Activated CD4-positive, alpha-beta T cell treated with anti-CD3 and anti-CD28 coated beads, Interleukin-2, amount 50 U/mL, for 48 hours (primary cell): ENCODE measurements around the gene THOC5.
A peak's percentile ranks its signal among the peaks of the same experiment; 100 is the strongest.
"Not testable (repeated sequence)": the region's sequence is repeated elsewhere in the genome, so short reads cannot be mapped to it uniquely, and the experiment has no call there.

Source experiments
- DNase-seq, 2 experiments: peaks; one replicate each; pipeline ENCODE4 v3.0.0-alpha.2; 2020

The THOC5 gene

GRCh38 chr22:29553351-29554224 lies at the start of gene THOC5:
Gene THOC5 (minus strand): TSS chr22:29553757. CDS start chr22:29549147, 4,610 bp downstream.
- peak; percentile 87 to 92 for DNase-seq

DNA sequence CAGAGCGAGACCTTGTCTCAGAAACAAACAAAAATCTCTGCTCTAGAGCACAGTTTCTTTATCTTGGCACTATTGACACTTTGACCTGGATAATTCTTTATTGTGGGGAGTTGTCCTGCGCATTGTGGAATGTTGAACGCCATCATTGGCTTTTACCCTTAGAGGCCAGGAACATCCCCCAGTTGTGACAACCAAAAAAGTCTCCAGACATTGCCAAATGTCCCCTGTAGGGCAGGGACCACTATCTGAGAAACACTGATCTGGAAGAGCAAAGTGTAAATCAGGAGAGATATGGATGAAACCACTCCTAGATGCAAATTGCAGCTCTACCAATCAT lies 45.1 kb upstream of the THOC5 start:
- DNase-seq: no peak

DNA sequence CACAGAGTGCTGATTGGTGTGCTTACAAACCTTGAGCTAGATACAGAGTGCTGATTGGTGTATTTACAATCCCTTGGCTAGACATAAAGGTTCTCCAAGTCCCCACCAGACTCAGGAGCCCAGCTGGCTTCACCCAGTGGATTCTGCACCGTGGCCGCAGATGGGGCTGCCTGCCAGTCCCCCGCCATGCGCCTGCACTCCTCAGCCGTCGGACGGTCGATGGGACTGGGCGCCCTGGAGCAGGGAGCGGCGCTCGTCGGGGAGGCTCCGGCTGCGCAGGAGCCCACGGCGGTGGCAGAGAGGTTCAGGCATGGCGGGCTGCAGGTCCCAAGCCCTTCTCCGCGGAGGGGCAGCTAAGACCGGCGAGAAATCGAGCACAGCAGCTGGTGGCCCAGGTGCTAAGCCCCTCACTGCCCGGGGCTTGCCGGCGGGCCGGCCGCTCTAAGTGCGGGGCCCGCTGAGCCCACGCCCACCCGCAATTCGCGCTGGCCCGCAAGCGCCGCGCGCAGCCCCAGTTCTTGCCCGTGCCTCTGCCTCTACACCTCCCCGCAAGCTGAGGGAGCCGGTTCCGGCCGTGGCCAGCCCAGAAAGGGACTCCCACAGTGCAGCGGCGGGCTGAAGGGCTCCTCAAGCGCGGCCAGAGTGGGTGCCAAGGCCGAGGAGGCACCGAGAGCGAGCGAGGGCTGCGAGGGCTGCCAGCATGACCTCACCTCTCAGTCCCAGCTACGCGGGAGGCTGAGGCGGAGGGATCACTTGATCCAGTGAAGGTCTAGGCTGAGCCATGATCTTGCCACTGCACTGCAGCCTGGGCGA lies 44.5 kb upstream of the THOC5 start:
- DNase-seq: not testable (repeated sequence)

GRCh38 chr22:29596408-29596807 lies 42.9 kb upstream of the THOC5 start:
- no peak for DNase-seq

- DNase-seq: not testable (repeated sequence)
Observed at GRCh38 chr22:29594447-29594846, 40.9 kb upstream of the THOC5 start.

DNA sequence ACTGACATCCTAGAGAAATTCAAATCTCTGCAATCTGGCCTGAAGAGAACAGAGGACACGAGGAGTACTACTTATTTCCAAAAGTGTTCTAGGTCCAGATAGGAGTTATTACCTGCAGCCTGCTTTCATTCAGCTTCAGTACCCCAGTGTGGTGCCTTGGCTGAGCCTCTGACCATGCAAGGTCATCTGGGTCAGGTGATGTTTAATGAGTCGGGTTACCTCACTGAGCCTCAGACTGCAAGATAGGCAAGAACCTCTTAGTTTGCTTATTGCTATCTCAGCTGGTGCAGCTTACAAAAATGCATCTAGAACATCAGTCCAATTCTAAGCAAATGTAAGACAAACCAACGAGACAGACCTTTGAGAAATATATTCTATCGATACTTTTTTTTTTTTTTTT lies 40.4 kb upstream of the THOC5 start:
- no peak for DNase-seq

DNA sequence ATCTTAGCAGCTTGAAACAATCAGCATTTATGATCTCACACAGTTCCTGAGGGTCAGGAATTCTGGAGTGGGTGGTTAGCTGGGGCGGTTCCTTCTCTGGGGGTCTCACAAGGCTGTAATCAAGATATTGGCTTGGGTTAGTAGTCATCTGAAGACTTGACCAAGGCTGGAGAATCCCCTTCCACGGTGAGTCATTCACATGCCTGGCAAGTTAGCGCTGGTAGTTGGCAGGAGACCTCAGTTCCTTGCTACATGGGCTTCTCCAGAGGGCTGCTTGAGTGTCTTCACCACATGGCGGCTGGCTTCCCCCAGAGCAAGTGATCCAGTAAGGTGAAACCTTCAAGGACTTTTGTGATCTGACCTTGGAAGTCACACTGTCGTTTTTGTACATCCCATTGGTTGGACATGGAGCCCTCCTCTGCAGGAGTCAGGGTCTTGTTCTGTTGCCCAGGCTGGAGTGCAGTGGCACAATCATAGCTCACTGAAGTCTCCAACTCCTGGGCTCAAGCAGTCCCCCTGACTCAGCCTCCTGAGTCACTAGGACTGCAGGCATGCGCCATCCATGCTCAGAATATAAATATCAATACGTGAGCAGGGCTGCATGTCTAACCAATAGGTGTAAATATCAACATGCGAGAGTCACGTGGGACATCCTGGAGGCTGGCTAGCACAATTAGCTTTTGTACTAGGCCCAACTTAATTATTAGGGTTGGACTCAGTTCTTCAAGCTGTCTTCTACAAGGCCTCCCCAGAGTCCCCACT lies 34.6 kb upstream of the THOC5 start:
- no peak for DNase-seq

DNA sequence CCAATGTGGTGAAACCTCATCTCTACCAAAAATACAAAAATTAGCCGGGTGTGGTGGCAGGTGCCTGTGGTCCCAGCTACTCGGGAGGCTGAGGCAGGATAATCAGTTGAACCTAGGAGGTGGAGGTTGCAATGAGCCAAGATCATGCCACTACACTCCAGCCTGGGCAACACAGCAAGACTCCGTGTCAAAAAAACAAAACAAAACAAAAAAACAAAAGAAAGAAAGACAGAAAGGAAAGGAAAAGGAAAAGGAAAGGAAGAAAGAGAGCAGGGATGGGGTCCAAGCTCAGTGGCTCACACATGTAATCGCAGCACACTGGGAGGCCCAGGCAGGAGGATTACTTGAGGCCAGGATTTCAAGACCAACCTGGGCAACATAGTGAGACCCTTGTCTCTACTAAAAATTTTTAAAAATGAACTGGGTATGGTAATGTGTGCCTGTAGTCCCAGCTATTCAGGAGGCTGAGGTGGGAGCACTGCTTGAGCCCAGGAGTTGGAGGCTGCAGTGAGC lies 32.7 kb upstream of the THOC5 start:
- not testable (repeated sequence) for DNase-seq

- no peak for DNase-seq
Observed at GRCh38 chr22:29584975-29585374, 31.4 kb upstream of the THOC5 start.

DNA sequence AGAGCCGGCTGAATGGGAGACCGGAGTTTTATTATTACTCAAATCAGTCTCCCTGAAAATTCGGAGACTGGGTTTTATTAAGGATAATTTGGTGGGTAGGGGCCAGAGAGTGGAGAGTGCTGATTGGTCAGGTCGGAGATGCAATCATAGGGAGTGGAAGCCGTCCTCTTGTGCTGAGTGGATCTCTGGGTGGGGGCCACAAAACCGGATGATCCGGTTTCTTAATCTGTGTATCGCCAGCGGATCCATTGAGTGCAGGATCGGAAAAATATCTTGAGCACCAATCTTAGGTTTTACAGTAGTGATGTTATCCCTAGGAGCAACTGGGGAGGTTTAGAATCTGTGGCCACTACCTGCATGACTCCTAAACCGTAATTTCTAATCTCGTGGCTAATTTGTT lies 28.2 kb upstream of the THOC5 start:
- no peak for DNase-seq

- peak in 1 of 2 experiments; percentile 2 for DNase-seq
Observed at GRCh38 chr22:29580200-29580810, 26.7 kb upstream of the THOC5 start.

DNA sequence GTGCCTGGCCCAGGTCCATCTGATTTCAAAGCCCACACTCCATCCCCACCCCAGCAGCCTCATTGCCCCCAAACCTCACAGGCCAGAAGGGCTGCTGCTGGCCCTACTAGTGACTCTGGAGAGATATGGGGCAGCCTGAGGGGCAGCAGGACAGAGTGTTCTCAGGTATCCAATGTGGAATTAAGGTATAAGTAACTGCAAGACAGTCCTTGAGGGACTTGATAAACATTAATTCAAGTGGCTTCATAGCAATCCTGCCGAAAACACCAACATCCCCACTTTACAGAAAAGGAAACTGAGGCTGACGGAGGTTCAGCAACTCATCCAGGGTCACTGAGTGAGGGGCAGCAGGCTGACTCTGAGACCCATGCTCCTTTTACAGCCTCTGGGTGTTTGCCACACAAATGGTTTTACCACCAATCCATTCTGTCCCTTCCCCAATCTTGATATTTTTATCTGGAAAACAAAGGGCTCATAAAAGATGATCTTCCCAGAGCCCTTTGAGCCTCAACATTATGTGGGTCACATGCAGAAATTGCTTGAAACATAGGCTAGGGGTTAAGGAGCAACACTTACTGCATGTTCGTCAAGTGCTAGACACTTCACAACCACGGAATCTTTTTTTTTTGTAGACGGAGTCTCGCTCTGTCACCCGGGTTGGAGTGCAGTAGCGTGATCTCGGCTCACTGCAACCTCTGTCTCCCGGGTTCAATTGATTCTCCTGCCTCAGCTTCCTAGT lies 25.1 kb upstream of the THOC5 start:
- no peak for DNase-seq

DNA sequence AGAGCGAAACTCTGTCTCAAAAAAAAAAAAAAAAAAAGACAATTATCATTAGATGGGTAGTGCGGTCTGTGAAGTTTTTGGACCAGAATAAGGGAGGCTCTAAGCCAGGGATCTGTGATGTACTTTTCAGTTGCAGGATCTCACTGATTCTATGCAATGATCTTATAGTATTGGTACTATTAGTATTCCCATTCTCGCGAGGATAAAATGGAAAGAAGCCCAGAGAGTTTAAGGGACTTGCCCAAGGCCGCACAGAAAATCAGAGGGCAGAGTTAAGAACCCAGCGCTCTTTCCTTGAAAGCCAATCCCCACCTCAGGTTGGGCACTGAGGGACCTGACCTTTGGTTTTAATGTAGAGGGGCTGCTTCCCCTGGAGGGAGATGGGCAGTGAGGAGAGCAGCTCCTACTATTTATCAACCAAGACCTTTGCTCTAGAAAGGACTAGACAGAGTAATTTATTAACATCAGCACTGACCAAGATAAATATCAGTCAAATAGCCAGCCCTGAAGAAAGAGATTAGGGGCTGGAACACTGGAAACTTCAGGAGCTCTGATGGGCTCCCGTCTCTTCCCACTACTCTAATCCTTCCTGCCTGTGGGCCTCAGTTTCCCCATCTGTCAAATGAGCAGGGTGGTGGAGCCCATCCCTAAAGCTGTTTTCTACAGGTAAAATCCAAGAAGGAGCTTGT lies 21.3 kb upstream of the THOC5 start:
- DNase-seq: no peak

GRCh38 chr22:29570912-29571549 lies 17.5 kb upstream of the THOC5 start:
- DNase-seq: no peak

- DNase-seq: no peak
Observed at GRCh38 chr22:29570456-29570855, 16.9 kb upstream of the THOC5 start.

DNA sequence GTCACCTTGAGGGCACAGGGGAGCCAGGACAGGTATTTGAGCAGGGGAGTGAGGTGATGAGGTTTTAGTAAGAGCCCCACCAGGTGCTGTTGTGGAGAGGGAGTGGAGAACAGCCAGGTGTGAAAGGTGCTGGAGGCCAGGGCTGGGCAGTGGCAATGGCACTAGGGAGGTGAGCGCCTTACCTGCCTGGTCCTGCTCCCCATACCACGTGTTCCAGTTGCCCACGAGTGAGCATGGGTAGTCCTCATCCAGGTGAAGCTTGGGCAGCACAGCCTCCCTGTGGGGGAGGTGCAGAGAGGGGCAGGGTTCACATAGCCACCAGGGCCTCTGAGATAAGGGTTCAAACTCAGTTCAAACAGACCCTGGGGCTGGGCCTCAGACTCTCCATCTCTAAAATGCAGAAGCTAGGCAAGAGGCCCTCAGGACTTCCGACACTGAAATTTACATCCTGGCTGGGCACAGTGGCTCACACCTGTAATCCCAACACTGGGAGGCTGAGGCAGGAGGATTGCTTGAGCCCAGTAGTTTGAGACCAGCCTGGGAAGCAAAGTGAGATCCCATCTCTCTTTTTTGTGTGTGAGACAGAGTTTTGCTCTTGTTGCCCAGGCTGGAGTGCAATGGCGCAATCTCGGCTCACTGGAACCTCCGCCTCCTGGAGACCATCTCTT lies 15.6 kb upstream of the THOC5 start:
- DNase-seq: no peak

GRCh38 chr22:29567338-29567737 lies 13.8 kb upstream of the THOC5 start:
- DNase-seq: no peak

- DNase-seq: not testable (repeated sequence)
Observed at GRCh38 chr22:29566513-29566912, 13.0 kb upstream of the THOC5 start.

GRCh38 chr22:29563652-29564460 lies 10.3 kb upstream of the THOC5 start:
- no peak for DNase-seq
